Caco-2 (cell line): ENCODE data around the gene CD248. TPM values are rescaled to one million over a fixed set of nuclear protein-coding genes. Genes with fewer than 3 reads are reported as not detected.
"Not testable (repeated sequence)": the region's sequence is repeated elsewhere in the genome, so short reads cannot be mapped to it uniquely, and the experiment has no call there.

Source experiments
- BruUV-seq: library from RNA; stranded (reverse); fragments of 400-500 nt; replicated peaks from 2 replicates; lab custom pipeline; 2021; lab: Mats Ljungman, UMichigan
- CTCF ChIA-PET: fragments of 300-600 bp; sonication (Branson Sonifier 250); formaldehyde crosslinking; loops from one replicate; lab custom pipeline; 2022; ENCODE audit warnings: antibody characterized with exemption; lab: Charles Lee
- POLR2A ChIA-PET: fragments of 300-600 bp; sonication (Branson Sonifier 250); formaldehyde crosslinking; loops from one replicate; lab custom pipeline; 2022; ENCODE audit warnings: antibody characterized with exemption; lab: Charles Lee
- DNase-seq, 2 experiments: peaks; one replicate each; pipeline versions ENCODE4 v3.0.0 to v3.0.0-alpha.2; 2020 to 2022
- H3K27me3 ChIP-seq: replicated peaks from 2 replicates; pipeline ENCODE4 v1.6.0; 2011; ENCODE audit warnings: low read length; ENCODE audit not compliant: control insufficient read depth, insufficient read depth
- H3K36me3 ChIP-seq: 2 replicates; pipeline ENCODE4 v1.5.1; 2011; ENCODE audit warnings: low read length; ENCODE audit not compliant: control insufficient read depth, insufficient read depth
- H3K4me1 ChIP-seq: fragments of 250-450 bp; sonication (Bioruptor Pico); 2 replicates; pipeline ENCODE4 v1.5.1; 2020; ENCODE audit warnings: mild to moderate bottlenecking
- H3K4me3 ChIP-seq: 2 replicates; pipeline ENCODE4 v1.5.1; 2011; ENCODE audit warnings: low read depth, mild to moderate bottlenecking, control low read depth, low read length
- H3K9me3 ChIP-seq: fragments of 250-450 bp; sonication (Bioruptor Pico); 2 replicates; pipeline ENCODE4 v1.5.1; 2020; ENCODE audit warnings: mild to moderate bottlenecking, moderate library complexity
- H3K27ac Mint-ChIP-seq: one replicate; pipeline ENCODE4 v1.8.0; 2022; ENCODE audit warnings: mixed read lengths; ENCODE audit not compliant: unreplicated experiment
- H3K27me3 Mint-ChIP-seq: one replicate; pipeline ENCODE4 v1.8.0; 2022; ENCODE audit warnings: mixed read lengths; ENCODE audit not compliant: insufficient read depth, unreplicated experiment
- H3K36me3 Mint-ChIP-seq: one replicate; pipeline ENCODE4 v1.8.0; 2022; ENCODE audit warnings: mild to moderate bottlenecking, mixed read lengths; ENCODE audit not compliant: insufficient read depth, unreplicated experiment
- H3K4me1 Mint-ChIP-seq: one replicate; pipeline ENCODE4 v1.8.0; 2022; ENCODE audit warnings: low read depth, mixed read lengths; ENCODE audit not compliant: unreplicated experiment
- H3K4me3 Mint-ChIP-seq: one replicate; pipeline ENCODE4 v1.8.0; 2022; ENCODE audit warnings: mild to moderate bottlenecking, moderate library complexity, mixed read lengths; ENCODE audit not compliant: unreplicated experiment
- H3K9me3 Mint-ChIP-seq: one replicate; pipeline ENCODE4 v1.8.0; 2022; ENCODE audit warnings: mixed read lengths; ENCODE audit not compliant: unreplicated experiment
- CTCF ChIP-seq, 2 experiments: fragments of 200-600 bp in 1 of 2; IDR thresholded peaks; 1 replicate in 1 of 2; 2 replicates in 1 of 2; pipeline versions ENCODE4 v1.5.1 to v1.8.0; 2011 to 2022; ENCODE audit warnings: antibody characterized with exemption in 1 of 2, control low read depth in 1 of 2, inconsistent platforms in 1 of 2, low read depth in 1 of 2, low read length in 1 of 2, mild to moderate bottlenecking in 1 of 2, moderate library complexity in 1 of 2; ENCODE audit not compliant: insufficient read depth in 1 of 2, severe bottlenecking in 1 of 2, unreplicated experiment in 1 of 2
- intact Hi-C: fragments of 100-400 bp; cut with micrococcal nuclease; formaldehyde crosslinking; loops from one replicate; pipeline ENCODE4 v1.10.0; 2022; ENCODE audit not compliant: unreplicated experiment
- total RNA-seq: library from RNA; stranded (reverse); gene quantifications from 2 replicates; pipeline ENCODE4 v1.2.3, GENCODE V29; 2022

CD248 gene
- total RNA-seq, 1 experiment from 2014 or later = 0.27 TPM

- Mint-ChIP-seq H3K4me3 (no peak overlapping the region), H3K27me3 (no peaks in the 10 kb centered on the region), H3K9me3 (no peaks in the 10 kb centered on the region), H3K4me1 (peaks cover 12% of the 10 kb centered on the region), H3K36me3 (peaks cover 92% of the 10 kb centered on the region), H3K27ac (no peak overlapping the region)
- Histone ChIP-seq H3K9me3 (no peaks in the 10 kb centered on the region), H3K4me3 (no peak overlapping the region), H3K4me1 (peaks cover 9% of the 10 kb centered on the region), H3K36me3 (peaks cover 9% of the 10 kb centered on the region), H3K27me3 (no peaks in the 10 kb centered on the region)
- peak in 1 of 2 experiments; percentile 50 for DNase-seq
- intact Hi-C loops = no loop called here
- POLR2A ChIA-PET = no interaction called here
- CTCF ChIA-PET = no interaction called here
- BruUV-seq = no TSS peak
- no peak for TF ChIP-seq CTCF (IDR thresholded peaks at IDR 0.05; ENCODE audit: insufficient read depth in 1 of 2, low read depth in 1 of 2, low read length in 1 of 2, severe bottlenecking in 1 of 2, unreplicated experiment in 1 of 2)
Measured at GRCh38 chr11:66359662-66360087, 42.8 kb upstream of the CD248 start.

GRCh38 chr11:66350560-66351235 is 33.9 kb upstream of the CD248 start:
- not testable (repeated sequence) for DNase-seq, H3K9me3 ChIP-seq, H3K27me3 ChIP-seq, H3K27me3 Mint-ChIP-seq, H3K36me3 ChIP-seq, H3K9me3 Mint-ChIP-seq
- Mint-ChIP-seq H3K4me1 (peaks cover 46% of the 10 kb centered on the region), H3K36me3 (peaks cover 68% of the 10 kb centered on the region), H3K27ac (peak overlapping the region; percentile 94), H3K4me3 (peak overlapping the region; percentile 77)
- peaks cover 57% of the 10 kb centered on the region for H3K4me1 ChIP-seq
- ChIA-PET POLR2A (interaction anchor here (0.6 to 1.1 kb wide), 2 partner anchors 12 to 376 kb away, joined by 3 read pairs; no protein-coding TSS in a partner anchor), CTCF (interaction anchor here (1.1 kb wide), 1 partner anchor 38 kb away, joined by 4 read pairs; no protein-coding TSS in a partner anchor)
- BruUV-seq = TSS peak; percentile 80
- peak overlapping the region; percentile 19 for H3K4me3 ChIP-seq
- intact Hi-C loops = loop anchor here (2.0 to 5.0 kb wide), 2 partner anchors 20 to 298 kb away; partner anchors contain the start of genes SF3B2 and SLC29A2

- ChIA-PET POLR2A (no interaction called here), CTCF (interaction anchor here (0.6 kb wide), 1 partner anchor 746 kb away, joined by 3 read pairs; no protein-coding TSS in a partner anchor)
- no peak for DNase-seq
- peaks cover 65% of the 10 kb centered on the region for H3K36me3 Mint-ChIP-seq
- H3K27ac Mint-ChIP-seq = peak overlapping the region; percentile 95
- peaks cover 58% of the 10 kb centered on the region for H3K4me1 ChIP-seq
- H3K27me3 ChIP-seq = no peaks in the 10 kb centered on the region
- H3K4me3 Mint-ChIP-seq = peak overlapping the region; percentile 86
- peak overlapping the region; percentile 0; the same call in 1 of the 2 replicates for H3K4me3 ChIP-seq
- peaks cover 4% of the 10 kb centered on the region for H3K27me3 Mint-ChIP-seq
- 0 out of 2 replicates have a peak, but pooled peaks cover 3% of the 10 kb centered on the region for H3K36me3 ChIP-seq
- no peaks in the 10 kb centered on the region for H3K9me3 Mint-ChIP-seq
- no peak for TF ChIP-seq CTCF (IDR thresholded peaks at IDR 0.05; ENCODE audit: insufficient read depth in 1 of 2, low read depth in 1 of 2, low read length in 1 of 2, severe bottlenecking in 1 of 2, unreplicated experiment in 1 of 2)
- H3K9me3 ChIP-seq = no peaks in the 10 kb centered on the region
- peaks cover 56% of the 10 kb centered on the region for H3K4me1 Mint-ChIP-seq
- no TSS peak for BruUV-seq
- intact Hi-C loops = no loop called here
Measured at GRCh38 chr11:66349084-66349386, 32.2 kb upstream of the CD248 start.
